ENCODE data around the gene FGF13.

Gene FGF13

GRCh38 chrX:138651494-138651893, 60.0 kb downstream of the FGF13 start:
- DNase-seq, result no peak

- DNase-seq, result no peak
Measured at GRCh38 chrX:138648568-138648967, 62.9 kb downstream of the FGF13 start.

GRCh38 chrX:138638996-138639395, 72.5 kb downstream of the FGF13 start:
- no peak for DNase-seq
